H1 (cell line): Measurements from ENCODE around the gene COL21A1. TPM values are rescaled to one million over a fixed set of nuclear protein-coding genes. Genes with fewer than 3 reads are reported as not detected.

Source experiments
- CTCF ChIA-PET: fragments of 300-600 bp; sonication (Branson Sonifier 250); formaldehyde crosslinking; loops from one replicate; lab custom pipeline; 2021; ENCODE audit not compliant: partially characterized antibody; lab: Charles Lee
- POLR2A ChIA-PET: fragments of 300-600 bp; sonication (Branson Sonifier 250); formaldehyde crosslinking; loops from one replicate; lab custom pipeline; 2021; ENCODE audit warnings: inconsistent platforms; ENCODE audit not compliant: partially characterized antibody; lab: Charles Lee
- DNase-seq, 2 experiments: peaks; one replicate each; pipeline versions ENCODE4 v3.0.0 to v3.0.0-alpha.2; 2010 to 2022; ENCODE audit warnings: low spot score in 2 of 2, low read depth in 1 of 2, mixed read lengths in 1 of 2
- FAIRE-seq: peaks from 2 replicates; lab custom pipeline; 2011; peaks lifted over from hg19 to GRCh38; lab: Jason Lieb, UNC
- H2AFZ ChIP-seq: 2 replicates; pipeline ENCODE4 v1.8.1; 2012; ENCODE audit warnings: low read length, inconsistent platforms
- H2AK5ac ChIP-seq: 2 replicates; pipeline ENCODE4 v1.6.1; 2013; ENCODE audit warnings: low read depth, low read length
- H2BK120ac ChIP-seq: replicated peaks from 2 replicates; pipeline ENCODE3; 2013; ENCODE audit warnings: low read depth, low read length, inconsistent platforms
- H2BK12ac ChIP-seq: 2 replicates; pipeline ENCODE4 v1.6.1; 2013; ENCODE audit warnings: low read depth, low read length
- H2BK15ac ChIP-seq: 2 replicates; pipeline ENCODE4 v1.6.1; 2013; ENCODE audit warnings: low read length
- H2BK20ac ChIP-seq: 2 replicates; pipeline ENCODE4 v1.6.1; 2013; ENCODE audit warnings: low read length
- H2BK5ac ChIP-seq: 2 replicates; pipeline ENCODE4 v1.6.1; 2013; ENCODE audit warnings: low read depth, low read length
- H3K14ac ChIP-seq: 2 replicates; pipeline ENCODE4 v1.6.1; 2013; ENCODE audit warnings: inconsistent platforms; ENCODE audit not compliant: insufficient read length
- H3K18ac ChIP-seq: 2 replicates; pipeline ENCODE4 v1.6.1; 2013; ENCODE audit warnings: low read length; ENCODE audit errors: extremely low read depth
- H3K23ac ChIP-seq: 2 replicates; pipeline ENCODE4 v1.6.1; 2013; ENCODE audit warnings: inconsistent platforms; ENCODE audit not compliant: insufficient read length
- H3K23me2 ChIP-seq: 2 replicates; pipeline ENCODE4 v1.6.1; 2013; ENCODE audit warnings: low read depth, low read length
- H3K27ac ChIP-seq: 2 replicates; pipeline ENCODE4 v1.6.1; 2011; ENCODE audit warnings: low read depth, low read length, inconsistent platforms
- H3K27me3 ChIP-seq, 4 experiments: replicated peaks in 1 of 4; 1 replicate in 1 of 4; 2 replicates in 3 of 4; pipeline versions ENCODE4 v1.6.1 to v1.8.1; 2011 to 2013; ENCODE audit warnings: low read length in 3 of 4, mild to moderate bottlenecking in 3 of 4, inconsistent platforms in 2 of 4, mixed read lengths in 2 of 4, moderate library complexity in 1 of 4; ENCODE audit not compliant: control insufficient read depth in 3 of 4, insufficient read depth in 3 of 4; ENCODE audit errors: extremely low read depth in 1 of 4
- H3K36me3 ChIP-seq, 4 experiments: 2 replicates each; pipeline versions ENCODE4 v1.6.1 to v1.8.1; 2011 to 2013; ENCODE audit warnings: mild to moderate bottlenecking in 4 of 4, low read length in 3 of 4, moderate library complexity in 2 of 4, control low read depth in 1 of 4, inconsistent platforms in 1 of 4; ENCODE audit not compliant: insufficient read depth in 4 of 4, control insufficient read depth in 2 of 4
- H3K4ac ChIP-seq: replicated peaks from 2 replicates; pipeline ENCODE3; 2013; ENCODE audit warnings: low read length, low read depth, mixed read lengths, inconsistent platforms; ENCODE audit not compliant: insufficient read length
- H3K4me1 ChIP-seq, 4 experiments: replicated peaks in 1 of 4; 1 replicate in 1 of 4; 2 replicates in 3 of 4; pipeline versions ENCODE4 v1.6.1 to v1.8.1; 2011 to 2013; ENCODE audit warnings: low read length in 3 of 4, inconsistent platforms in 2 of 4, mixed read lengths in 1 of 4; ENCODE audit not compliant: insufficient read depth in 4 of 4, control insufficient read depth in 3 of 4
- H3K4me2 ChIP-seq, 2 experiments: 2 replicates each; pipeline versions ENCODE4 v1.6.1 to v1.8.1; 2011 to 2013; ENCODE audit warnings: low read depth in 2 of 2, low read length in 2 of 2, control low read depth in 1 of 2, inconsistent platforms in 1 of 2, mild to moderate bottlenecking in 1 of 2; ENCODE audit not compliant: insufficient read depth in 1 of 2
- H3K4me3 ChIP-seq, 4 experiments: fragments of 200-600, 300-600 bp in 1 of 4; sonication (generic), shearing (Covaris generic), sonication (Bioruptor Twin) in 1 of 4; 2 replicates each; pipeline versions ENCODE4 v1.5.1 to v1.8.1; 2011 to 2016; ENCODE audit warnings: low read length in 4 of 4, low read depth in 3 of 4, control low read depth in 2 of 4, inconsistent platforms in 2 of 4, mild to moderate bottlenecking in 2 of 4, mixed read lengths in 1 of 4, moderate library complexity in 1 of 4; ENCODE audit not compliant: insufficient read depth in 2 of 4; ENCODE audit errors: extremely low read depth in 1 of 4
- H3K56ac ChIP-seq: replicated peaks from 2 replicates; pipeline ENCODE3; 2013; ENCODE audit warnings: low read depth, mild to moderate bottlenecking, mixed read lengths, low read length, inconsistent platforms; ENCODE audit not compliant: insufficient read length
- H3K79me1 ChIP-seq: 2 replicates; pipeline ENCODE4 v1.6.1; 2013; ENCODE audit warnings: low read depth, low read length, control low read depth
- H3K79me2 ChIP-seq, 2 experiments: 2 replicates each; pipeline versions ENCODE4 v1.6.1 to v1.8.1; 2012 to 2013; ENCODE audit warnings: low read length in 2 of 2, mild to moderate bottlenecking in 2 of 2, inconsistent platforms in 1 of 2; ENCODE audit not compliant: insufficient read depth in 2 of 2, control insufficient read depth in 1 of 2
- H3K9ac ChIP-seq, 4 experiments: replicated peaks in 1 of 4; 1 replicate in 1 of 4; 2 replicates in 3 of 4; pipeline versions ENCODE4 v1.6.1 to v1.8.1; 2011 to 2013; ENCODE audit warnings: low read depth in 3 of 4, low read length in 3 of 4, control low read depth in 2 of 4, mild to moderate bottlenecking in 2 of 4, moderate library complexity in 2 of 4, inconsistent platforms in 1 of 4; ENCODE audit errors: extremely low read depth in 1 of 4
- H3K9me3 ChIP-seq, 2 experiments: 2 replicates each; pipeline versions ENCODE4 v1.6.1 to v1.8.1; 2012 to 2013; ENCODE audit warnings: mild to moderate bottlenecking in 2 of 2, moderate library complexity in 2 of 2, control low read depth in 1 of 2, inconsistent platforms in 1 of 2, low read depth in 1 of 2, low read length in 1 of 2, mixed read lengths in 1 of 2; ENCODE audit not compliant: insufficient read depth in 2 of 2
- H4K20me1 ChIP-seq, 2 experiments: replicated peaks in 1 of 2; 2 replicates each; pipeline versions ENCODE3 to v1.8.1; 2011 to 2013; ENCODE audit warnings: inconsistent platforms in 2 of 2, low read length in 2 of 2, mild to moderate bottlenecking in 1 of 2; ENCODE audit not compliant: insufficient read depth in 2 of 2, control insufficient read depth in 1 of 2
- H4K5ac ChIP-seq: 2 replicates; pipeline ENCODE4 v1.6.1; 2013; ENCODE audit warnings: low read length, low read depth, mixed read lengths, inconsistent platforms; ENCODE audit not compliant: insufficient read length
- H4K8ac ChIP-seq: 2 replicates; pipeline ENCODE4 v1.8.0; 2013; ENCODE audit warnings: mild to moderate bottlenecking, moderate library complexity, low read length, inconsistent platforms; ENCODE audit not compliant: insufficient read depth; ENCODE audit errors: extremely low read depth
- H4K91ac ChIP-seq: replicated peaks from 2 replicates; pipeline ENCODE3; 2013; ENCODE audit warnings: low read length, mixed read lengths, inconsistent platforms; ENCODE audit not compliant: insufficient read length
- CHD2 ChIP-seq: IDR thresholded peaks from 2 replicates; pipeline ENCODE4 v1.6.1; 2012; ENCODE audit warnings: low read length, improper control_type of control experiment
- EGR1 ChIP-seq: IDR thresholded peaks from 2 replicates; pipeline ENCODE4 v1.6.1; 2011; ENCODE audit warnings: low read depth, low read length, borderline replicate concordance
- HDAC2 ChIP-seq, 2 experiments: fragments of 300-600 bp in 1 of 2; sonication (generic) in 1 of 2; IDR thresholded peaks; 2 replicates each; pipeline ENCODE4 v1.6.1; 2011 to 2012; ENCODE audit warnings: low read depth in 2 of 2, low read length in 2 of 2, mild to moderate bottlenecking in 2 of 2, moderate library complexity in 2 of 2, borderline replicate concordance in 1 of 2, inconsistent platforms in 1 of 2
- NANOG ChIP-seq: IDR thresholded peaks from 2 replicates; pipeline ENCODE4 v1.6.1; 2011; ENCODE audit warnings: low read length, low read depth, mild to moderate bottlenecking, inconsistent platforms; ENCODE audit not compliant: insufficient read depth, poor library complexity, severe bottlenecking
- SUZ12 ChIP-seq: fragments of 200-600 bp; sonication (generic); IDR thresholded peaks from 2 replicates; pipeline ENCODE4 v1.6.1; 2012; ENCODE audit warnings: mild to moderate bottlenecking, inconsistent platforms, low read length, moderate library complexity, mixed read lengths
- polyA plus RNA-seq, 7 experiments: library from polyadenylated mRNA; depleted of rRNA in 3 of 7; stranded (reverse) in 5 of 7; unstranded in 2 of 7; fragments of >200 nt in 5 of 7; fragments of 200-250 nt in 2 of 7; gene quantifications; 1 replicate in 5 of 7; 2 replicates in 1 of 7; 4 replicates in 1 of 7; pipeline versions ENCODE4 v1.2.1 to v1.2.3, GENCODE V29; 2011 to 2013; ENCODE audit warnings: missing spikeins in 2 of 7, mixed read lengths in 2 of 7
- total RNA-seq: library from RNA; stranded (reverse); fragmentation: NEBNext Ultra II Directional; extraction: Animal tissue kit (Norgen Biotek cat#: 25700); gene quantifications from 2 replicates; pipeline ENCODE4 v1.2.1, GENCODE V29; 2021

COL21A1 gene
- total and polyA plus RNA-seq, 2 of the 8 experiments (the other 6 are each of a cell fraction or from before 2014, with no cell fraction given): 1.6 to 3.4 TPM

GRCh38 chr6:56109149-56109548 lies 138.2 kb downstream of the COL21A1 start:
- FAIRE-seq (no peak), DNase-seq (no peak)
- TF ChIP-seq SUZ12 (no peak), CHD2 (no peak), NANOG (no peak), EGR1 (no peak), HDAC2 (IDR thresholded peaks at IDR 0.05; ENCODE audit: borderline replicate concordance in 1 of 2, low read depth in 2 of 2, low read length in 2 of 2) (no peak)

More at GRCh38 chr6:56109149-56109548, 138.2 kb downstream of the COL21A1 start:
- Histone ChIP-seq H3K79me1 (no peaks in the 10 kb centered on the region), H3K27me3 (no peaks in the 10 kb centered on the region), H3K27ac (no peak overlapping the region), H2BK5ac (no peak overlapping the region), H3K36me3 (no peaks in the 10 kb centered on the region), H3K4me2 (no peak overlapping the region), H3K14ac (no peak overlapping the region), H2AK5ac (no peak overlapping the region), H4K8ac (no peak overlapping the region), H3K9me3 (no peaks in the 10 kb centered on the region), H4K5ac (no peak overlapping the region), H3K18ac (no peak overlapping the region), H3K4me3 (no peak overlapping the region), H3K4ac (no peak overlapping the region), H3K23me2 (no peaks in the 10 kb centered on the region), H3K9ac (no peak overlapping the region), H2BK20ac (no peak overlapping the region), H3K23ac (no peak overlapping the region), H4K91ac (no peak overlapping the region), H3K4me1 (no peaks in the 10 kb centered on the region), H2BK12ac (no peak overlapping the region), H2BK120ac (no peak overlapping the region), H4K20me1 (no peaks in the 10 kb centered on the region), H3K56ac (no peak overlapping the region), H2BK15ac (no peak overlapping the region), H3K79me2 (no peaks in the 10 kb centered on the region), H2AFZ (no peak overlapping the region)
- ChIA-PET POLR2A (no interaction called here), CTCF (no interaction called here)
